Measurements from ENCODE around the gene FAM162B.
"Not testable (repeated sequence)": the region's sequence is repeated elsewhere in the genome, so short reads cannot be mapped to it uniquely, and the experiment has no call there.

The FAM162B gene

GRCh38 chr6:116764961-116765841, at the start of gene FAM162B:
Gene FAM162B, minus strand, starts transcription at chr6:116765719. Its CDS starts 143 bp downstream, at chr6:116765576.
- DNase-seq (ENCODE audit: low spot score) = peak; percentile 46

GRCh38 chr6:116812051-116812650, 46.6 kb upstream of the FAM162B start:
- no peak for DNase-seq (ENCODE audit: low spot score)

GRCh38 chr6:116801971-116802370, 36.5 kb upstream of the FAM162B start:
- DNase-seq (ENCODE audit: low spot score) = no peak

- DNase-seq (ENCODE audit: low spot score) = no peak
Measured at GRCh38 chr6:116799945-116800344, 34.4 kb upstream of the FAM162B start.

GRCh38 chr6:116797585-116797984, 32.1 kb upstream of the FAM162B start:
- no peak for DNase-seq (ENCODE audit: low spot score)

- DNase-seq (ENCODE audit: low spot score) = no peak
Measured at GRCh38 chr6:116793224-116793623, 27.7 kb upstream of the FAM162B start.

GRCh38 chr6:116783852-116784251, 18.3 kb upstream of the FAM162B start:
- DNase-seq (ENCODE audit: low spot score) = no peak

- DNase-seq (ENCODE audit: low spot score) = peak; percentile 50
Measured at GRCh38 chr6:116779573-116780164, 14.2 kb upstream of the FAM162B start.

GRCh38 chr6:116773886-116774285, 8.4 kb upstream of the FAM162B start:
- DNase-seq (ENCODE audit: low spot score) = no peak

- no peak for DNase-seq (ENCODE audit: low spot score)
Measured at GRCh38 chr6:116772450-116772849, 6.9 kb upstream of the FAM162B start.

- DNase-seq (ENCODE audit: low spot score) = no peak
Measured at GRCh38 chr6:116767715-116768114, 2.2 kb upstream of the FAM162B start.

- DNase-seq (ENCODE audit: low spot score) = no peak
Measured at GRCh38 chr6:116766506-116767176, 1.1 kb upstream of the FAM162B start.

GRCh38 chr6:116764629-116764960, 924 bp downstream of the FAM162B start:
- DNase-seq (ENCODE audit: low spot score) = no peak

GRCh38 chr6:116763906-116764628, 1.5 kb downstream of the FAM162B start:
- no peak for DNase-seq (ENCODE audit: low spot score)

- DNase-seq (ENCODE audit: low spot score) = no peak
Measured at GRCh38 chr6:116763048-116763447, 2.5 kb downstream of the FAM162B start.

GRCh38 chr6:116762235-116762634, 3.3 kb downstream of the FAM162B start:
- no peak for DNase-seq (ENCODE audit: low spot score)

- no peak for DNase-seq (ENCODE audit: low spot score)
Measured at GRCh38 chr6:116761779-116762178, 3.7 kb downstream of the FAM162B start.

- no peak for DNase-seq (ENCODE audit: low spot score)
Measured at GRCh38 chr6:116745176-116745575, 20.3 kb downstream of the FAM162B start.

- DNase-seq (ENCODE audit: low spot score) = no peak
Measured at GRCh38 chr6:116741571-116741970, 23.9 kb downstream of the FAM162B start.

- not testable (repeated sequence) for DNase-seq (ENCODE audit: low spot score)
Measured at GRCh38 chr6:116740486-116740885, 25.0 kb downstream of the FAM162B start.

- no peak for DNase-seq (ENCODE audit: low spot score)
Measured at GRCh38 chr6:116737004-116737403, 28.5 kb downstream of the FAM162B start.

GRCh38 chr6:116730513-116730912, 35.0 kb downstream of the FAM162B start:
- DNase-seq (ENCODE audit: low spot score) = no peak
